Activated naive CD8-positive, alpha-beta T cell treated with anti-CD3 and anti-CD28 coated beads, Interleukin-2, amount 10 ng/mL, durations not matched to agents 7 days and 5 days (primary cell): Measurements from ENCODE around the gene UBE3B. TPM values are rescaled to one million over a fixed set of nuclear protein-coding genes. Genes with fewer than 3 reads are reported as not detected.

Experiments
- ATAC-seq: fragments of 150-1000 bp; cut with Tn5 transposase; one replicate; pipeline ENCODE4 v1.10.0; 2021; ENCODE audit warnings: low read depth, moderate library complexity
- POLR2A ChIA-PET: fragments of 350-600 bp; sonication (Branson Sonifier 250); formaldehyde crosslinking; loops from one replicate; lab custom pipeline; 2021; ENCODE audit warnings: antibody characterized with exemption; lab: Charles Lee
- DNase-seq: peaks from one replicate; pipeline ENCODE4 v3.0.0; 2021
- H3K27ac Mint-ChIP-seq: one replicate; pipeline ENCODE4 v1.8.0; 2022; ENCODE audit warnings: mild to moderate bottlenecking, mixed read lengths
- H3K27me3 Mint-ChIP-seq: one replicate; pipeline ENCODE4 v1.8.0; 2022; ENCODE audit warnings: mild to moderate bottlenecking, moderate library complexity, mixed read lengths
- H3K36me3 Mint-ChIP-seq: one replicate; pipeline ENCODE4 v1.8.0; 2021; ENCODE audit warnings: mild to moderate bottlenecking, mixed read lengths
- H3K4me1 Mint-ChIP-seq: one replicate; pipeline ENCODE4 v1.8.0; 2021; ENCODE audit warnings: mixed read lengths
- H3K4me3 Mint-ChIP-seq: one replicate; pipeline ENCODE4 v1.8.0; 2022; ENCODE audit warnings: mild to moderate bottlenecking, moderate library complexity, mixed read lengths
- H3K9me3 Mint-ChIP-seq: one replicate; pipeline ENCODE4 v1.8.0; 2021; ENCODE audit warnings: mixed read lengths
- total RNA-seq, 2 experiments: library from RNA; stranded (reverse); gene quantifications; one replicate each; pipeline ENCODE4 v1.2.3, GENCODE V29; 2021

The UBE3B gene
- total RNA-seq, 2 experiments from 2014 or later = 40.0 to 41.7 TPM

GRCh38 chr12:109496306-109496705, 18.9 kb downstream of the UBE3B start:
- Mint-ChIP-seq H3K27ac (no peak overlapping the region), H3K36me3 (peaks cover 16% of the 10 kb centered on the region), H3K4me1 (peaks cover 12% of the 10 kb centered on the region), H3K9me3 (no peaks in the 10 kb centered on the region), H3K4me3 (no peak overlapping the region), H3K27me3 (no peaks in the 10 kb centered on the region)
- POLR2A ChIA-PET = no interaction called here
- DNase-seq = no peak
- ATAC-seq = no peak

GRCh38 chr12:109497675-109498074, 20.2 kb downstream of the UBE3B start:
- POLR2A ChIA-PET = no interaction called here
- DNase-seq (no peak), ATAC-seq (no peak)
- peaks cover 16% of the 10 kb centered on the region for H3K36me3 Mint-ChIP-seq
- no peak overlapping the region for H3K27ac Mint-ChIP-seq
- H3K27me3 Mint-ChIP-seq = no peaks in the 10 kb centered on the region
- H3K4me3 Mint-ChIP-seq = no peak overlapping the region
- no peaks in the 10 kb centered on the region for H3K9me3 Mint-ChIP-seq
- H3K4me1 Mint-ChIP-seq = peaks cover 12% of the 10 kb centered on the region

GRCh38 chr12:109500406-109501185, 23.2 kb downstream of the UBE3B start:
- POLR2A ChIA-PET = no interaction called here
- no peak overlapping the region for H3K4me3 Mint-ChIP-seq
- H3K4me1 Mint-ChIP-seq = peaks cover 5% of the 10 kb centered on the region
- no peaks in the 10 kb centered on the region for H3K27me3 Mint-ChIP-seq
- no peak overlapping the region for H3K27ac Mint-ChIP-seq
- no peak for ATAC-seq
- H3K9me3 Mint-ChIP-seq = no peaks in the 10 kb centered on the region
- DNase-seq = no peak
- H3K36me3 Mint-ChIP-seq = peaks cover 23% of the 10 kb centered on the region

- H3K36me3 Mint-ChIP-seq = peaks cover 18% of the 10 kb centered on the region
- no peak overlapping the region for H3K27ac Mint-ChIP-seq
- H3K4me3 Mint-ChIP-seq = no peak overlapping the region
- no peak for ATAC-seq
- no peaks in the 10 kb centered on the region for H3K27me3 Mint-ChIP-seq
- POLR2A ChIA-PET = interaction anchor here (1.2 kb wide), 1 partner anchor 24 kb away, joined by 3 read pairs; the partner anchor contains the start of genes KCTD10 and UBE3B
- H3K9me3 Mint-ChIP-seq = no peaks in the 10 kb centered on the region
- H3K4me1 Mint-ChIP-seq = peaks cover 5% of the 10 kb centered on the region
- no peak for DNase-seq
Observed at GRCh38 chr12:109501299-109501698, 23.9 kb downstream of the UBE3B start.

- Mint-ChIP-seq H3K4me1 (peaks cover 5% of the 10 kb centered on the region), H3K27ac (no peak overlapping the region), H3K27me3 (no peaks in the 10 kb centered on the region), H3K9me3 (no peaks in the 10 kb centered on the region), H3K4me3 (no peak overlapping the region), H3K36me3 (peaks cover 14% of the 10 kb centered on the region)
- POLR2A ChIA-PET = interaction anchor here (1.2 kb wide), 1 partner anchor 25 kb away, joined by 3 read pairs; the partner anchor contains the start of genes KCTD10 and UBE3B
- DNase-seq (no peak), ATAC-seq (no peak)
Observed at GRCh38 chr12:109502332-109502731, 24.9 kb downstream of the UBE3B start.

- DNase-seq (no peak), ATAC-seq (no peak)
- H3K4me1 Mint-ChIP-seq = peaks cover 5% of the 10 kb centered on the region
- POLR2A ChIA-PET = no interaction called here
- H3K36me3 Mint-ChIP-seq = peaks cover 14% of the 10 kb centered on the region
- H3K27ac Mint-ChIP-seq = no peak overlapping the region
- H3K4me3 Mint-ChIP-seq = no peak overlapping the region
- H3K27me3 Mint-ChIP-seq = no peaks in the 10 kb centered on the region
- H3K9me3 Mint-ChIP-seq = no peaks in the 10 kb centered on the region
Observed at GRCh38 chr12:109503611-109504010, 26.2 kb downstream of the UBE3B start.

- no peak for ATAC-seq
- H3K27ac Mint-ChIP-seq = no peak overlapping the region
- H3K36me3 Mint-ChIP-seq = peaks cover 14% of the 10 kb centered on the region
- H3K9me3 Mint-ChIP-seq = no peaks in the 10 kb centered on the region
- no peak for DNase-seq
- POLR2A ChIA-PET = no interaction called here
- H3K4me3 Mint-ChIP-seq = no peak overlapping the region
- H3K27me3 Mint-ChIP-seq = no peaks in the 10 kb centered on the region
- H3K4me1 Mint-ChIP-seq = peaks cover 5% of the 10 kb centered on the region
Observed at GRCh38 chr12:109504068-109504467, 26.6 kb downstream of the UBE3B start.

GRCh38 chr12:109510196-109510595, 32.8 kb downstream of the UBE3B start:
- Mint-ChIP-seq H3K9me3 (no peaks in the 10 kb centered on the region), H3K27me3 (no peaks in the 10 kb centered on the region), H3K36me3 (peaks cover 21% of the 10 kb centered on the region), H3K4me1 (peaks cover 2% of the 10 kb centered on the region), H3K4me3 (no peak overlapping the region), H3K27ac (no peak overlapping the region)
- no peak for DNase-seq
- POLR2A ChIA-PET = no interaction called here
- no peak for ATAC-seq

- Mint-ChIP-seq H3K27me3 (no peaks in the 10 kb centered on the region), H3K27ac (no peak overlapping the region), H3K4me3 (no peak overlapping the region), H3K9me3 (no peaks in the 10 kb centered on the region), H3K4me1 (no peaks in the 10 kb centered on the region), H3K36me3 (peaks cover 18% of the 10 kb centered on the region)
- POLR2A ChIA-PET = no interaction called here
- ATAC-seq (no peak), DNase-seq (no peak)
Observed at GRCh38 chr12:109512608-109513007, 35.2 kb downstream of the UBE3B start.

GRCh38 chr12:109513051-109513450, 35.6 kb downstream of the UBE3B start:
- Mint-ChIP-seq H3K27me3 (no peaks in the 10 kb centered on the region), H3K36me3 (peaks cover 18% of the 10 kb centered on the region)

GRCh38 chr12:109513977-109514376, 36.5 kb downstream of the UBE3B start:
- Mint-ChIP-seq H3K36me3 (peaks cover 18% of the 10 kb centered on the region), H3K27me3 (no peaks in the 10 kb centered on the region), H3K9me3 (no peaks in the 10 kb centered on the region), H3K27ac (no peak overlapping the region), H3K4me3 (no peak overlapping the region), H3K4me1 (no peaks in the 10 kb centered on the region)
- POLR2A ChIA-PET = no interaction called here
- DNase-seq (no peak), ATAC-seq (no peak)

More at GRCh38 chr12:109513051-109513450, 35.6 kb downstream of the UBE3B start:
- Mint-ChIP-seq H3K9me3 (no peaks in the 10 kb centered on the region), H3K4me1 (no peaks in the 10 kb centered on the region), H3K4me3 (no peak overlapping the region), H3K27ac (no peak overlapping the region)
- POLR2A ChIA-PET = no interaction called here
- no peak for ATAC-seq
- DNase-seq = no peak

GRCh38 chr12:109517619-109518018, 40.2 kb downstream of the UBE3B start:
- ATAC-seq (no peak), DNase-seq (no peak)
- Mint-ChIP-seq H3K36me3 (peaks cover 9% of the 10 kb centered on the region), H3K4me1 (no peaks in the 10 kb centered on the region), H3K9me3 (no peaks in the 10 kb centered on the region), H3K27me3 (no peaks in the 10 kb centered on the region), H3K27ac (no peak overlapping the region), H3K4me3 (no peak overlapping the region)
- POLR2A ChIA-PET = no interaction called here

- Mint-ChIP-seq H3K36me3 (peaks cover 7% of the 10 kb centered on the region), H3K9me3 (no peaks in the 10 kb centered on the region), H3K4me1 (no peaks in the 10 kb centered on the region), H3K27me3 (no peaks in the 10 kb centered on the region), H3K27ac (no peak overlapping the region), H3K4me3 (no peak overlapping the region)
- DNase-seq (peak; percentile 49), ATAC-seq (peak; percentile 77)
- POLR2A ChIA-PET = no interaction called here
Observed at GRCh38 chr12:109518820-109519665, 41.6 kb downstream of the UBE3B start.
